H1 (cell line): Measurements from ENCODE around the gene ABHD12. TPM values are rescaled to one million over a fixed set of nuclear protein-coding genes. Genes with fewer than 3 reads are reported as not detected.

Experiments used
- CTCF ChIA-PET: fragments of 300-600 bp; sonication (Branson Sonifier 250); formaldehyde crosslinking; loops from one replicate; lab custom pipeline; 2021; ENCODE audit not compliant: partially characterized antibody; lab: Charles Lee
- POLR2A ChIA-PET: fragments of 300-600 bp; sonication (Branson Sonifier 250); formaldehyde crosslinking; loops from one replicate; lab custom pipeline; 2021; ENCODE audit warnings: inconsistent platforms; ENCODE audit not compliant: partially characterized antibody; lab: Charles Lee
- DNase-seq, 2 experiments: peaks; one replicate each; pipeline versions ENCODE4 v3.0.0 to v3.0.0-alpha.2; 2010 to 2022; ENCODE audit warnings: low spot score in 2 of 2, low read depth in 1 of 2, mixed read lengths in 1 of 2
- FAIRE-seq: peaks from 2 replicates; lab custom pipeline; 2011; peaks lifted over from hg19 to GRCh38; lab: Jason Lieb, UNC
- H2AFZ ChIP-seq: 2 replicates; pipeline ENCODE4 v1.8.1; 2012; ENCODE audit warnings: low read length, inconsistent platforms
- H2AK5ac ChIP-seq: 2 replicates; pipeline ENCODE4 v1.6.1; 2013; ENCODE audit warnings: low read depth, low read length
- H2BK120ac ChIP-seq: replicated peaks from 2 replicates; pipeline ENCODE3; 2013; ENCODE audit warnings: low read depth, low read length, inconsistent platforms
- H2BK12ac ChIP-seq: 2 replicates; pipeline ENCODE4 v1.6.1; 2013; ENCODE audit warnings: low read depth, low read length
- H2BK15ac ChIP-seq: 2 replicates; pipeline ENCODE4 v1.6.1; 2013; ENCODE audit warnings: low read length
- H2BK20ac ChIP-seq: 2 replicates; pipeline ENCODE4 v1.6.1; 2013; ENCODE audit warnings: low read length
- H2BK5ac ChIP-seq: 2 replicates; pipeline ENCODE4 v1.6.1; 2013; ENCODE audit warnings: low read depth, low read length
- H3K14ac ChIP-seq: 2 replicates; pipeline ENCODE4 v1.6.1; 2013; ENCODE audit warnings: inconsistent platforms; ENCODE audit not compliant: insufficient read length
- H3K18ac ChIP-seq: 2 replicates; pipeline ENCODE4 v1.6.1; 2013; ENCODE audit warnings: low read length; ENCODE audit errors: extremely low read depth
- H3K23ac ChIP-seq: 2 replicates; pipeline ENCODE4 v1.6.1; 2013; ENCODE audit warnings: inconsistent platforms; ENCODE audit not compliant: insufficient read length
- H3K23me2 ChIP-seq: 2 replicates; pipeline ENCODE4 v1.6.1; 2013; ENCODE audit warnings: low read depth, low read length
- H3K27ac ChIP-seq: 2 replicates; pipeline ENCODE4 v1.6.1; 2011; ENCODE audit warnings: low read depth, low read length, inconsistent platforms
- H3K27me3 ChIP-seq, 4 experiments: replicated peaks in 1 of 4; 1 replicate in 1 of 4; 2 replicates in 3 of 4; pipeline versions ENCODE4 v1.6.1 to v1.8.1; 2011 to 2013; ENCODE audit warnings: low read length in 3 of 4, mild to moderate bottlenecking in 3 of 4, inconsistent platforms in 2 of 4, mixed read lengths in 2 of 4, moderate library complexity in 1 of 4; ENCODE audit not compliant: control insufficient read depth in 3 of 4, insufficient read depth in 3 of 4; ENCODE audit errors: extremely low read depth in 1 of 4
- H3K36me3 ChIP-seq, 4 experiments: 2 replicates each; pipeline versions ENCODE4 v1.6.1 to v1.8.1; 2011 to 2013; ENCODE audit warnings: mild to moderate bottlenecking in 4 of 4, low read length in 3 of 4, moderate library complexity in 2 of 4, control low read depth in 1 of 4, inconsistent platforms in 1 of 4; ENCODE audit not compliant: insufficient read depth in 4 of 4, control insufficient read depth in 2 of 4
- H3K4ac ChIP-seq: replicated peaks from 2 replicates; pipeline ENCODE3; 2013; ENCODE audit warnings: low read length, low read depth, mixed read lengths, inconsistent platforms; ENCODE audit not compliant: insufficient read length
- H3K4me1 ChIP-seq, 4 experiments: replicated peaks in 1 of 4; 1 replicate in 1 of 4; 2 replicates in 3 of 4; pipeline versions ENCODE4 v1.6.1 to v1.8.1; 2011 to 2013; ENCODE audit warnings: low read length in 3 of 4, inconsistent platforms in 2 of 4, mixed read lengths in 1 of 4; ENCODE audit not compliant: insufficient read depth in 4 of 4, control insufficient read depth in 3 of 4
- H3K4me2 ChIP-seq, 2 experiments: 2 replicates each; pipeline versions ENCODE4 v1.6.1 to v1.8.1; 2011 to 2013; ENCODE audit warnings: low read depth in 2 of 2, low read length in 2 of 2, control low read depth in 1 of 2, inconsistent platforms in 1 of 2, mild to moderate bottlenecking in 1 of 2; ENCODE audit not compliant: insufficient read depth in 1 of 2
- H3K4me3 ChIP-seq, 4 experiments: fragments of 200-600, 300-600 bp in 1 of 4; sonication (generic), shearing (Covaris generic), sonication (Bioruptor Twin) in 1 of 4; 2 replicates each; pipeline versions ENCODE4 v1.5.1 to v1.8.1; 2011 to 2016; ENCODE audit warnings: low read length in 4 of 4, low read depth in 3 of 4, control low read depth in 2 of 4, inconsistent platforms in 2 of 4, mild to moderate bottlenecking in 2 of 4, mixed read lengths in 1 of 4, moderate library complexity in 1 of 4; ENCODE audit not compliant: insufficient read depth in 2 of 4; ENCODE audit errors: extremely low read depth in 1 of 4
- H3K56ac ChIP-seq: replicated peaks from 2 replicates; pipeline ENCODE3; 2013; ENCODE audit warnings: low read depth, mild to moderate bottlenecking, mixed read lengths, low read length, inconsistent platforms; ENCODE audit not compliant: insufficient read length
- H3K79me1 ChIP-seq: 2 replicates; pipeline ENCODE4 v1.6.1; 2013; ENCODE audit warnings: low read depth, low read length, control low read depth
- H3K79me2 ChIP-seq, 2 experiments: 2 replicates each; pipeline versions ENCODE4 v1.6.1 to v1.8.1; 2012 to 2013; ENCODE audit warnings: low read length in 2 of 2, mild to moderate bottlenecking in 2 of 2, inconsistent platforms in 1 of 2; ENCODE audit not compliant: insufficient read depth in 2 of 2, control insufficient read depth in 1 of 2
- H3K9ac ChIP-seq, 4 experiments: replicated peaks in 1 of 4; 1 replicate in 1 of 4; 2 replicates in 3 of 4; pipeline versions ENCODE4 v1.6.1 to v1.8.1; 2011 to 2013; ENCODE audit warnings: low read depth in 3 of 4, low read length in 3 of 4, control low read depth in 2 of 4, mild to moderate bottlenecking in 2 of 4, moderate library complexity in 2 of 4, inconsistent platforms in 1 of 4; ENCODE audit errors: extremely low read depth in 1 of 4
- H3K9me3 ChIP-seq, 2 experiments: 2 replicates each; pipeline versions ENCODE4 v1.6.1 to v1.8.1; 2012 to 2013; ENCODE audit warnings: mild to moderate bottlenecking in 2 of 2, moderate library complexity in 2 of 2, control low read depth in 1 of 2, inconsistent platforms in 1 of 2, low read depth in 1 of 2, low read length in 1 of 2, mixed read lengths in 1 of 2; ENCODE audit not compliant: insufficient read depth in 2 of 2
- H4K20me1 ChIP-seq, 2 experiments: replicated peaks in 1 of 2; 2 replicates each; pipeline versions ENCODE3 to v1.8.1; 2011 to 2013; ENCODE audit warnings: inconsistent platforms in 2 of 2, low read length in 2 of 2, mild to moderate bottlenecking in 1 of 2; ENCODE audit not compliant: insufficient read depth in 2 of 2, control insufficient read depth in 1 of 2
- H4K5ac ChIP-seq: 2 replicates; pipeline ENCODE4 v1.6.1; 2013; ENCODE audit warnings: low read length, low read depth, mixed read lengths, inconsistent platforms; ENCODE audit not compliant: insufficient read length
- H4K8ac ChIP-seq: 2 replicates; pipeline ENCODE4 v1.8.0; 2013; ENCODE audit warnings: mild to moderate bottlenecking, moderate library complexity, low read length, inconsistent platforms; ENCODE audit not compliant: insufficient read depth; ENCODE audit errors: extremely low read depth
- H4K91ac ChIP-seq: replicated peaks from 2 replicates; pipeline ENCODE3; 2013; ENCODE audit warnings: low read length, mixed read lengths, inconsistent platforms; ENCODE audit not compliant: insufficient read length
- CBX8 ChIP-seq: fragments of 300-800, 300-1000 bp; sonication (generic); IDR thresholded peaks from 2 replicates; pipeline ENCODE4 v1.7.1; 2016; ENCODE audit warnings: low read depth, low read length, borderline replicate concordance
- EZH2 ChIP-seq: fragments of 200-600 bp; sonication (generic); IDR thresholded peaks from 2 replicates; pipeline ENCODE4 v1.7.1; 2012; ENCODE audit warnings: low read depth, mild to moderate bottlenecking, moderate library complexity, low read length, inconsistent platforms; ENCODE audit not compliant: severe bottlenecking
- FOSL1 ChIP-seq: IDR thresholded peaks from 2 replicates; pipeline ENCODE4 v1.6.1; 2011; ENCODE audit warnings: mild to moderate bottlenecking, low read depth, low read length, moderate library complexity; ENCODE audit not compliant: insufficient read depth
- HDAC2 ChIP-seq, 2 experiments: fragments of 300-600 bp in 1 of 2; sonication (generic) in 1 of 2; IDR thresholded peaks; 2 replicates each; pipeline ENCODE4 v1.6.1; 2011 to 2012; ENCODE audit warnings: low read depth in 2 of 2, low read length in 2 of 2, mild to moderate bottlenecking in 2 of 2, moderate library complexity in 2 of 2, borderline replicate concordance in 1 of 2, inconsistent platforms in 1 of 2
- KDM5A ChIP-seq: fragments of 200-600 bp; IDR thresholded peaks from 2 replicates; pipeline ENCODE4 v1.7.1; 2012; ENCODE audit warnings: mild to moderate bottlenecking, low read length, inconsistent platforms, mixed read lengths
- POU5F1 ChIP-seq: IDR thresholded peaks from 2 replicates; pipeline ENCODE4 v1.6.1; 2011; ENCODE audit warnings: low read depth, mild to moderate bottlenecking, low read length, moderate library complexity
- SIN3A ChIP-seq, 2 experiments: IDR thresholded peaks in 1 of 2; conservative IDR thresholded peaks in 1 of 2; 2 replicates each; pipeline ENCODE4 v1.6.1; 2011 to 2012; ENCODE audit warnings: low read length in 2 of 2, improper control_type of control experiment in 1 of 2, low read depth in 1 of 2, mild to moderate bottlenecking in 1 of 2
- TAF1 ChIP-seq: IDR thresholded peaks from 2 replicates; pipeline ENCODE4 v1.6.1; 2011; ENCODE audit warnings: mild to moderate bottlenecking, low read depth, low read length
- TAF7 ChIP-seq: optimal IDR thresholded peaks from 2 replicates; pipeline ENCODE3; 2011; ENCODE audit warnings: low read depth, mild to moderate bottlenecking, inconsistent platforms, low read length, moderate library complexity, borderline replicate concordance
- whole genome bisulfite sequencing, 2 experiments: shearing (Covaris generic) in 1 of 2; methylation state at CpG; one replicate each; pipeline versions ENCODE4 v1.1.6 to v1.1.7; 2013 to 2015; ENCODE audit warnings: low lambda C conversion rate in 2 of 2, mixed read lengths in 2 of 2, inconsistent platforms in 1 of 2, low coverage in 1 of 2, missing lambda C conversion rate in 1 of 2; ENCODE audit not compliant: insufficient replicate concordance in 2 of 2, insufficient coverage in 1 of 2, insufficient read length in 1 of 2; ENCODE audit errors: extremely low coverage in 1 of 2, missing lambda C conversion rate in 1 of 2; 5-methylcytosine and 5-hydroxymethylcytosine counted together
- polyA plus RNA-seq, 7 experiments: library from polyadenylated mRNA; depleted of rRNA in 3 of 7; stranded (reverse) in 5 of 7; unstranded in 2 of 7; fragments of >200 nt in 5 of 7; fragments of 200-250 nt in 2 of 7; gene quantifications; 1 replicate in 5 of 7; 2 replicates in 1 of 7; 4 replicates in 1 of 7; pipeline versions ENCODE4 v1.2.1 to v1.2.3, GENCODE V29; 2011 to 2013; ENCODE audit warnings: missing spikeins in 2 of 7, mixed read lengths in 2 of 7
- total RNA-seq: library from RNA; stranded (reverse); fragmentation: NEBNext Ultra II Directional; extraction: Animal tissue kit (Norgen Biotek cat#: 25700); gene quantifications from 2 replicates; pipeline ENCODE4 v1.2.1, GENCODE V29; 2021

ABHD12 gene
- total and polyA plus RNA-seq, 2 of the 8 experiments (the other 6 are each of a cell fraction or from before 2014, with no cell fraction given) = 31.3 to 59.5 TPM

- H4K91ac ChIP-seq = no peak overlapping the region
- POLR2A ChIA-PET = interaction anchor here (0.7 to 1.3 kb wide), 2 partner anchors 16 to 24 kb away, joined by 3 read pairs; partner anchors contain the start of gene PYGB
- H3K9ac ChIP-seq = no peak overlapping the region
- no peak overlapping the region for H3K56ac ChIP-seq
- H4K5ac ChIP-seq = no peak overlapping the region
- H3K27ac ChIP-seq = no peak overlapping the region
- H2BK15ac ChIP-seq = no peak overlapping the region
- H2AK5ac ChIP-seq = no peak overlapping the region
- H3K4me1 ChIP-seq = no peaks in the 10 kb centered on the region; a peak in 2 of 7 replicates
- no peak overlapping the region for H2BK20ac ChIP-seq
- H3K79me1 ChIP-seq = peaks cover 2% of the 10 kb centered on the region
- H3K27me3 ChIP-seq = no peaks in the 10 kb centered on the region
- no peaks in the 10 kb centered on the region for H3K79me2 ChIP-seq
- H3K4ac ChIP-seq = no peak overlapping the region
- H3K9me3 ChIP-seq = no peaks in the 10 kb centered on the region
- no peak overlapping the region for H2BK5ac ChIP-seq
- CTCF ChIA-PET = interaction anchor here (0.9 to 2.1 kb wide), 5 partner anchors 8 to 278 kb away, joined by 3 to 6 read pairs (median 4); no protein-coding TSS in a partner anchor
- no peak overlapping the region for H3K4me2 ChIP-seq
- TF ChIP-seq HDAC2 (IDR thresholded peaks at IDR 0.05; ENCODE audit: borderline replicate concordance in 1 of 2, low read depth in 2 of 2, low read length in 2 of 2) (no peak), POU5F1 (no peak), EZH2 (no peak), KDM5A (no peak), SIN3A (conservative IDR thresholded peaks at IDR 0.05 in 1 of 2, IDR thresholded peaks at IDR 0.05 in 1 of 2; ENCODE audit: low read depth in 1 of 2, low read length in 2 of 2) (no peak), TAF7 (no peak), TAF1 (no peak), FOSL1 (no peak), CBX8 (no peak)
- no peak overlapping the region for H3K14ac ChIP-seq
- no peak overlapping the region for H2BK12ac ChIP-seq
- WGBS, 2 experiments = 84% methylated on average over 19 of the region's 19 CpGs; no CpG with 5 or more reads in 1 of the 2 experiments
- no peak overlapping the region for H3K4me3 ChIP-seq
- no peak overlapping the region for H3K18ac ChIP-seq
- no peak overlapping the region for H4K8ac ChIP-seq
- no peak overlapping the region for H2AFZ ChIP-seq
- DNase-seq (peak in 1 of 2 experiments; percentile 32), FAIRE-seq (no peak)
- peaks cover 7 to 27% (median 15%) of the 10 kb centered on the region in 4 experiments; a peak in 7 of 8 replicates for H3K36me3 ChIP-seq
- H3K23ac ChIP-seq = no peak overlapping the region
- H3K23me2 ChIP-seq = no peaks in the 10 kb centered on the region
- H2BK120ac ChIP-seq = no peak overlapping the region
- peaks cover 3 to 4% of the 10 kb centered on the region in 2 experiments for H4K20me1 ChIP-seq
Measured at GRCh38 chr20:25272223-25273000, 118.2 kb downstream of the ABHD12 start.
